Lower leg skin (tissue), 4 donors: ENCODE measurements around the gene EFEMP2. TPM values are rescaled to one million over a fixed set of nuclear protein-coding genes. Genes with fewer than 3 reads are reported as not detected.

Experiments used
- DNase-seq, 2 donors: peaks; one replicate each; pipeline ENCODE4 v3.0.0-alpha.2; 2019; ENCODE audit warnings: low spot score in 2 of 2
- H3K4me3 ChIP-seq: fragments of 200-600 bp; sonication (generic); 2 replicates; pipeline ENCODE4 v1.5.1; 2017; ENCODE audit warnings: mild to moderate bottlenecking, low read depth; ENCODE audit not compliant: poor library complexity, severe bottlenecking
- CTCF ChIP-seq, 3 donors: fragments of 450-650 bp; IDR thresholded peaks; one replicate each; pipeline ENCODE4 v1.5.1; 2016; ENCODE audit warnings: antibody characterized with exemption in 3 of 3, mild to moderate bottlenecking in 3 of 3, moderate library complexity in 2 of 3
- POLR2A ChIP-seq, 2 donors: fragments of 450-650 bp; IDR thresholded peaks; one replicate each; pipeline ENCODE4 v1.6.1; 2016 to 2017; ENCODE audit warnings: antibody characterized with exemption in 2 of 2, mild to moderate bottlenecking in 1 of 2, moderate library complexity in 1 of 2
- WGBS, 2 donors: methylation state at CpG; one replicate each; pipeline ENCODE4 v1.1.5; 2018; 5-methylcytosine and 5-hydroxymethylcytosine counted together
- intact Hi-C: fragments of 100-400 bp; cut with DNase I; formaldehyde crosslinking; loops from one replicate; pipeline ENCODE4 v1.15.0; 2023; ENCODE audit warnings: low total_unique reads
- total RNA-seq, 4 donors: library from RNA; depleted of rRNA; stranded (reverse); fragments of >200 nt; gene quantifications; one replicate each; pipeline ENCODE4 v1.1.0, GENCODE V29; 2016

EFEMP2 gene
- total RNA-seq, 4 donors from 2014 or later = 12.0 to 29.8 (median 16.3) TPM

GRCh38 chr11:65884716-65885092, 12.1 kb upstream of the EFEMP2 start:
- WGBS, 2 donors = 0 to 22% methylated on average over 5 to 8 of the region's 9 CpGs
- H3K4me3 ChIP-seq = no peak overlapping the region
- peak; percentile 56 to 95 for DNase-seq
- TF ChIP-seq POLR2A (IDR thresholded peaks at IDR 0.05) (no peak), CTCF (IDR thresholded peaks at IDR 0.05) (peak in 1 of 3 donors; percentile 96)
- intact Hi-C loops = loop anchor here (5.0 kb wide), 1 partner anchor 103 kb away; no protein-coding TSS in a partner anchor

- TF ChIP-seq POLR2A (IDR thresholded peaks at IDR 0.05) = no peak
- TF ChIP-seq CTCF (IDR thresholded peaks at IDR 0.05) = no peak
- intact Hi-C loops = loop anchor here (5.0 kb wide), 1 partner anchor 103 kb away; no protein-coding TSS in a partner anchor
- WGBS, 2 donors = 81 to 83% methylated on average over 28 of the region's 28 CpGs
- DNase-seq = no peak
- H3K4me3 ChIP-seq = no peak overlapping the region
Observed at GRCh38 chr11:65883786-65884715, 11.5 kb upstream of the EFEMP2 start.

GRCh38 chr11:65883058-65883761, 10.6 kb upstream of the EFEMP2 start:
- no peak overlapping the region for H3K4me3 ChIP-seq
- no peak for TF ChIP-seq CTCF (IDR thresholded peaks at IDR 0.05)
- no peak for TF ChIP-seq POLR2A (IDR thresholded peaks at IDR 0.05)
- intact Hi-C loops = loop anchor here (5.0 kb wide), 1 partner anchor 104 kb away; no protein-coding TSS in a partner anchor
- DNase-seq = no peak
- WGBS, 2 donors = 91 to 93% methylated on average over 13 of the region's 13 CpGs

GRCh38 chr11:65882120-65883057, 9.8 kb upstream of the EFEMP2 start:
- DNase-seq = no peak
- no peak for TF ChIP-seq CTCF (IDR thresholded peaks at IDR 0.05)
- no peak for TF ChIP-seq POLR2A (IDR thresholded peaks at IDR 0.05)
- WGBS, 2 donors = 88% methylated on average over 30 of the region's 30 CpGs
- no peak overlapping the region for H3K4me3 ChIP-seq
- intact Hi-C loops = loop anchor here (5.0 kb wide), 1 partner anchor 105 kb away; no protein-coding TSS in a partner anchor

- intact Hi-C loops = loop anchor here (5.0 kb wide), 1 partner anchor 106 kb away; no protein-coding TSS in a partner anchor
- TF ChIP-seq POLR2A (IDR thresholded peaks at IDR 0.05) (no peak), CTCF (IDR thresholded peaks at IDR 0.05) (no peak)
- 62 to 68% methylated on average over 7 of the region's 7 CpGs for WGBS, 2 donors
- no peak overlapping the region for H3K4me3 ChIP-seq
- DNase-seq = no peak
Observed at GRCh38 chr11:65880844-65881421, 8.3 kb upstream of the EFEMP2 start.
